ENCODE data around the gene FBXL15.

DNA sequence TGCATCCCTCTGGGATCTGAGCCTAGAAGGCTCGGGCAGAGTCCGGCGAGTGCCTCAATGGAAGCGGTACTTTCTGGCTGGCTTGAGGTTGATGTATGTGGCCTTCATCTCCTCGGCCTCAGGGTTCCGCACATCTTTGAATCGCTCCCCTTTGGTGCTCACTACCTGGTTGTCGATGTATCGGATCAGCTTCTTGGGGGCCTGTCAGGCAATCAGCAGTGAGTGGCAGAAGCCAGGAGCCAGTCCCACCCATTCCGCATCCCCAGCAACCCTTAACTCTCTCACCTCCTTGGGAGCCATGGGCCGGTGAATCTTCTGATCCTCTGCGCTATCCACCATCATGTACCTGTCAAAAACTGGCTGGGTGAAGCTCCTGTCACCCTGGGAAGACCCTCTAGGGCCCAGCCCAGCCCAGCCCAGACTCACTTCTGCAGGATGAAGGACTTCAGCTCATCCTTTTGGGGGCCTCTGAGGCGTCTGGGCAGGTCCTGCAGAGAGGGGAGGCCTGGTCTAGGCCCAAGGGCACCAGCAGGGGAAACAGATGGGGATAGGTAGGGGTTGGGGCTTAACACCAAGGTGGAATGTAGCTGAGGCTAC lies 2.8 kb downstream of the FBXL15 start:
- TF ChIP-seq POLR2AphosphoS5 (IDR thresholded peaks at IDR 0.05; ENCODE audit: low read depth, low read length) (no peak), SIN3A (IDR thresholded peaks at IDR 0.05; ENCODE audit: borderline replicate concordance, insufficient read depth, low read length) (no peak), TAF1 (IDR thresholded peaks at IDR 0.05; ENCODE audit: borderline replicate concordance, insufficient read depth, low read length) (no peak), REST (IDR thresholded peaks at IDR 0.05; ENCODE audit: insufficient read depth in 1 of 2, low read depth in 2 of 2, low read length in 2 of 2) (no peak)

Measured in PFSK-1 (cell line).